ENCODE data around the gene ABCA7.

DNA sequence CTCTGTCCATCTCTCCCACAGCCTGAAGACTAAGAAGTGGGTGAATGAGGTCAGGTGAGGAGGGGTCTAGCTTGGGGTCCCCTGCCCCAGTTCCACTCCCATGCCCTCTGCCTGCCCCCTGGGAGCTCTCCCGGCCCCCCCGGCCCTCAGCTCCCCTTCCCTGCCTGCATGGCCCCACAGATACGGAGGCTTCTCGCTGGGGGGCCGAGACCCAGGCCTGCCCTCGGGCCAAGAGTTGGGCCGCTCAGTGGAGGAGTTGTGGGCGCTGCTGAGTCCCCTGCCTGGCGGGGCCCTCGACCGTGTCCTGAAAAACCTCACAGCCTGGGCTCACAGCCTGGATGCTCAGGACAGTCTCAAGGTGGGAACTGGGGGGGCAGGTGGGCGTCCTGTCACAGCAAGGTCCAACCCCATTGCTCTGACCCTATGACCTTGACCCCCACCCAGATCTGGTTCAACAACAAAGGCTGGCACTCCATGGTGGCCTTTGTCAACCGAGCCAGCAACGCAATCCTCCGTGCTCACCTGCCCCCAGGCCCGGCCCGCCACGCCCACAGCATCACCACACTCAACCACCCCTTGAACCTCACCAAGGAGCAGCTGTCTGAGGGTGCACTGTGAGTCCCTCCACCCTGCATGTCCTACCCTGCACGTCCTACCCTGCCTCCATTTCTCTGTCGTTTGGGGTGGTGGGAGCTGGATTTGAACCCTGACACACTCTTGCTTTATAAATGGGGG lies 16.1 kb downstream of the ABCA7 start:
- TF ChIP-seq CTCF (IDR thresholded peaks at IDR 0.05 in 2 of 3, conservative IDR thresholded peaks at IDR 0.05 in 1 of 3; ENCODE audit: borderline replicate concordance in 1 of 3, insufficient read depth in 1 of 3, low read depth in 2 of 3, low read length in 2 of 3) (no peak), YY1 (IDR thresholded peaks at IDR 0.05; ENCODE audit: extremely low read depth, insufficient replicate concordance, low read depth, low read length) (no peak), EZH2 (IDR thresholded peaks at IDR 0.05) (no peak), POLR2AphosphoS5 (IDR thresholded peaks at IDR 0.05; ENCODE audit: low read depth, low read length) (no peak), SRF (IDR thresholded peaks at IDR 0.05; ENCODE audit: low read depth) (no peak)

Data from HCT116 (cell line).